Osteocyte (in vitro differentiated cells): Measurements from ENCODE around the gene ZNF181. TPM values are rescaled to one million over a fixed set of nuclear protein-coding genes. Genes with fewer than 3 reads are reported as not detected.

Experiments
- DNase-seq: peaks from one replicate; pipeline ENCODE4 v3.0.0; 2021; ENCODE audit warnings: mixed read lengths; ENCODE audit not compliant: unreplicated experiment; ENCODE audit errors: extremely low spot score
- H3K27ac Mint-ChIP-seq: one replicate; pipeline ENCODE4 v1.8.0; 2021; ENCODE audit warnings: mild to moderate bottlenecking, mixed read lengths; ENCODE audit not compliant: unreplicated experiment
- H3K27me3 Mint-ChIP-seq: one replicate; pipeline ENCODE4 v1.8.0; 2021; ENCODE audit warnings: mixed read lengths; ENCODE audit not compliant: unreplicated experiment
- H3K36me3 Mint-ChIP-seq: one replicate; pipeline ENCODE4 v1.8.0; 2021; ENCODE audit warnings: mixed read lengths; ENCODE audit not compliant: unreplicated experiment
- H3K4me1 Mint-ChIP-seq: one replicate; pipeline ENCODE4 v1.8.0; 2021; ENCODE audit warnings: mixed read lengths; ENCODE audit not compliant: unreplicated experiment
- H3K4me3 Mint-ChIP-seq: one replicate; pipeline ENCODE4 v1.8.0; 2021; ENCODE audit warnings: mild to moderate bottlenecking, moderate library complexity, mixed read lengths; ENCODE audit not compliant: unreplicated experiment
- H3K9me3 Mint-ChIP-seq: one replicate; pipeline ENCODE4 v1.8.0; 2021; ENCODE audit warnings: mixed read lengths; ENCODE audit not compliant: unreplicated experiment
- CTCF ChIP-seq: fragments of 200-600 bp; sonication (generic); IDR thresholded peaks from 2 replicates; pipeline ENCODE4 v1.5.0; 2021; ENCODE audit warnings: antibody characterized with exemption, mild to moderate bottlenecking, moderate library complexity
- total RNA-seq: library from RNA; stranded (reverse); gene quantifications from 2 replicates; pipeline ENCODE4 v1.2.1, GENCODE V29; 2021

Gene ZNF181
- total RNA-seq, 1 donor from 2014 or later: 12.1 TPM

GRCh38 chr19:34787059-34787824 is 53.2 kb downstream of the ZNF181 start:
- Mint-ChIP-seq H3K27me3 (no peaks in the 10 kb centered on the region), H3K36me3 (no peaks in the 10 kb centered on the region), H3K9me3 (no peaks in the 10 kb centered on the region), H3K4me3 (no peak overlapping the region), H3K4me1 (no peaks in the 10 kb centered on the region), H3K27ac (no peak overlapping the region)
- DNase-seq: peak; percentile 6
- no peak for TF ChIP-seq CTCF

- no peak for DNase-seq
- Mint-ChIP-seq H3K27me3 (no peaks in the 10 kb centered on the region), H3K4me3 (no peak overlapping the region), H3K9me3 (no peaks in the 10 kb centered on the region), H3K36me3 (no peaks in the 10 kb centered on the region), H3K27ac (no peak overlapping the region), H3K4me1 (no peaks in the 10 kb centered on the region)
- TF ChIP-seq CTCF: no peak
These were observed 54.0 kb downstream of the ZNF181 start for GRCh38 chr19:34788074-34788473.

GRCh38 chr19:34793565-34793964 is 59.5 kb downstream of the ZNF181 start:
- Mint-ChIP-seq H3K9me3 (peaks cover 18% of the 10 kb centered on the region), H3K27ac (no peak overlapping the region), H3K27me3 (no peaks in the 10 kb centered on the region), H3K4me1 (no peaks in the 10 kb centered on the region), H3K36me3 (no peaks in the 10 kb centered on the region), H3K4me3 (no peak overlapping the region)
- TF ChIP-seq CTCF: no peak
- peak; percentile 27 for DNase-seq

GRCh38 chr19:34794066-34794960 is 60.3 kb downstream of the ZNF181 start:
- Mint-ChIP-seq H3K36me3 (no peaks in the 10 kb centered on the region), H3K4me1 (no peaks in the 10 kb centered on the region), H3K27ac (no peak overlapping the region), H3K4me3 (no peak overlapping the region), H3K27me3 (no peaks in the 10 kb centered on the region), H3K9me3 (peaks cover 22% of the 10 kb centered on the region)
- TF ChIP-seq CTCF: no peak
- DNase-seq: peak; percentile 46

Other genes starting within 250 kb of the ZNF181 start
- gene SCGB2B2, start 57.1 kb upstream of the ZNF181 start, total RNA-seq: 0.24 and 0.78 TPM in 2 replicates
- 34.7 and 35.0 TPM in 2 replicates for gene ZNF302, start 56.6 kb upstream of the ZNF181 start, total RNA-seq
- gene ZNF599, start 39.0 kb downstream of the ZNF181 start, total RNA-seq: 8.7 and 9.2 TPM in 2 replicates
- gene ZNF30, start 192.7 kb downstream of the ZNF181 start, total RNA-seq: 3.9 and 6.2 TPM in 2 replicates
- gene ZNF792, start 230.0 kb downstream of the ZNF181 start, total RNA-seq: 3.0 and 4.1 TPM in 2 replicates